HT1080 (cell line): ENCODE data around the gene REC114. TPM values are rescaled to one million over a fixed set of nuclear protein-coding genes. Genes with fewer than 3 reads are reported as not detected.
A peak's percentile ranks its signal among the peaks of the same experiment; 100 is the strongest.
"Not testable (repeated sequence)": the region's sequence is repeated elsewhere in the genome, so short reads cannot be mapped to it uniquely, and the experiment has no call there.

Source experiments
- DNase-seq: peaks from one replicate; pipeline ENCODE4 v3.0.0-alpha.2; 2015; ENCODE audit warnings: low read depth
- total RNA-seq: library from RNA; depleted of rRNA; stranded (reverse); fragments of >200 nt; shearing (Covaris generic); gene quantifications from 2 replicates; pipeline ENCODE4 v1.2.3, GENCODE V29; 2014

REC114 gene
- total RNA-seq, 1 experiment from 2014 or later = not detected

GRCh38 chr15:73455876-73456275 is 12.9 kb downstream of the REC114 start:
- no peak for DNase-seq

- DNase-seq = no peak
These were observed 14.4 kb downstream of the REC114 start for GRCh38 chr15:73457334-73457733.

GRCh38 chr15:73460662-73461061 is 17.7 kb downstream of the REC114 start:
- no peak for DNase-seq

DNA sequence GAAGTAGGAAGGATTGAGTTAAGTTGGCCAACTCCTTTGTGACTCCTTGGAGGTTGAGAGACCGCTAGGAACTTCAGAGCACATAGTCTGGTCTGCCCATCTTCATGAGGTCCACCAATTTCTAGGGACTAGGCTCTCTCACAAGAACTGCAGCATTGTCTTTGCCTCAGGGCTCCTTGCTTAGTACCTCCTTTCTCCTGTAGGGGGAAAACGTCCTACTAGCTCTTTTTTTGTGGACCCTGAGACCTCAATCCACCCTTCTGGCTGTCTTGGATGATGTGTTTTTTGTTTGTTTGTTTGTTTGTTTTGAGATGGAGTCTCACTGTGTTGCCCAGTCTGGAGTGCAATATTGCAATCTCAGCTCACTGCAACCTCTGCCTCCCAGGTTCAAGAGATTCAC is 21.6 kb downstream of the REC114 start:
- DNase-seq = no peak

DNA sequence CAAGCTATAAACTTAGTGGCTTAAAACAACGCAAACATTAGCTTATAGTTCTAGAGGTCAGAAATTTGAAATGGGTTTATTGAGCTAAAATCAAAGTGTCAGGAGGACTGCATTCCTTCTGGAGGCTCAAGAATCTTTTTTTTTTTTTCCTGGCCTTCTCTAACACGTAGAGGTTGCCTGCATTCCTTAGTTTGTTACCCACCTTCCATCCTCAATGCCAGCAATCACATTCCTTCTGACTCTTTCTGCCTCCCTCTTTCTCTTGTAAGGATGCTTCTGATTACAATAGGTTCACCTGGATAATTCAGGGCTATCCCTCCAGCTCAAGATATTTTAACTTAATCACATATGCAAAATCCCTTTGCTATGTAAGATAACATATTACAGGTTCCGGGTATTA is 24.8 kb downstream of the REC114 start:
- no peak for DNase-seq

DNA sequence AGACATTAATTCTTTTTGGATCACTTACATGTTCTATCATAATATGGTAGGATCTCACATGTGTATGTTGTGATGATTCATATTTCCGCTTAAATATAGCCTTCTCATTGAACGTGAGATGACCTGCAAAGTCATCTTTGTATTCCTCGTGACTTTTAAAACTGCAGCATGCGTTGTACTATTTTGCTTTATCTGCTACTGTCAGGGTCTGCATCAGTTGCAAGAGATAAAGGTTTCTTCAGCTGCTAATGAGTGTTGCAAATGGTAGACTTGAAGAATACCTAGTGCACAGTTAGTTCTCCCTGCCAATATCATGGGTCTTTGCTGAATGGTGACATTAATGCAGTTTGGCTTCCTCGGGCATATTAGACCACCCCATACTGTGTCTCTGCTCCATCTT is 31.8 kb downstream of the REC114 start:
- peak; percentile 1 for DNase-seq

GRCh38 chr15:73476704-73477216 is 33.8 kb downstream of the REC114 start:
- no peak for DNase-seq

- no peak for DNase-seq
These were observed 37.1 kb downstream of the REC114 start for GRCh38 chr15:73480050-73480449.

GRCh38 chr15:73482166-73482565 is 39.2 kb downstream of the REC114 start:
- DNase-seq = no peak

GRCh38 chr15:73483053-73483452 is 40.1 kb downstream of the REC114 start:
- DNase-seq = no peak

GRCh38 chr15:73485372-73485771 is 42.4 kb downstream of the REC114 start:
- DNase-seq = no peak

DNA sequence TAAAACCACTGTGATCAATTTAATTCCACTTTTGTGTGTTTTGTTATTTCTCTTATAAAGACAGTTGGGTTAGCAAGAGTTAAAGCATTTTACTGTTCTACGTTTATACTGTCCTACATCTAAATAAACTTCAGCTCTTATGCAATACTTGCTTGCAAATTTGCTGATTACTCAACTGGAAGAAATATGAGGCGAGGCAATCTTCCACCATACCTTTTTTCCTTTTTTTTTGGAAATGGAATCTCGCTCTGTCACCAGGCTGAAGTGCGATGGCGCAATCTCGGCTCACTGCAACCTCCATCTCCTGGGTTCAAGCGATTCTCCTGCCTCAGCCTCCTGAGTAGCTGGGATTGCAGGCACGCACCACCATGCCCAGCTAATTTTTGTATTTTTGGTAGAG is 42.9 kb downstream of the REC114 start:
- DNase-seq = not testable (repeated sequence)

DNA sequence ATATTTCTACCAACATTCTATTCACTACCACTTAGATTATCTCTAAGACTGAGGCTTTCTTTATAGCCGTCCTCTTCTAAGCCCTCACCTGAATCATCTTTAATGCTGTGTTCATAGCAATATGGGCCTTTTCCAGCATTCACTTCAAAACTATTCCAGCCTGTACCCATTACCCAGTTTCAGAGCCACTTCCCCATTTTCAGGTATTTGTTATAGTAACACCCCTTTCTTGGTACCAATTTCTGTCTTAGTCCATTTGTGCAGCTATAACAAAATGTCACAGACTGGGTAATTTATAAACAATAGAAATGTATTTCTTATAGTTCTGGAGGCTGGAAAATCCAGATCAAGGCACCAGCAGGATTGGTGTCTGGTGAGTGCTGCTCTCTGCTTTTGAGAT is 45.7 kb downstream of the REC114 start:
- no peak for DNase-seq

- DNase-seq = no peak
These were observed 51.0 kb downstream of the REC114 start for GRCh38 chr15:73493922-73494321.

DNA sequence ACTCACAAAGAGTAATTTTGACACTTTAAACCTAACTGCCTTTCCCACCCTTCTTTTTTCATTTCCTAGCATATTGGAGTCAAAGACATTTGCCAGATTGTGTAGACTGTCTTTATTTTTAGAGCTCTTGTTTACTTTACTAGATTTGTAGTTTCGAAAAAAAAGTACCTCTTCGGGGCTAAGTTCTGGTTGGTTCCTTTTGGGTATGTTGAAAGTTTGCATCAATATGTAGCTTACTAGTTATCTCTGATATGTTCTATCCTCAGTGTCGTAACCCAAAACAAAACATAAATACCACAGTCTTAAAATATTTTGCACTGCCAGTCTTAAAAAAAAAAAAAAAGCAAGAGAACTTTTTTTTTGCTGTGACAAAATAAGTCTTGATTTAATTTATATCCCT is 52.2 kb downstream of the REC114 start:
- no peak for DNase-seq

GRCh38 chr15:73500696-73501095 is 57.7 kb downstream of the REC114 start:
- DNase-seq = no peak

DNA sequence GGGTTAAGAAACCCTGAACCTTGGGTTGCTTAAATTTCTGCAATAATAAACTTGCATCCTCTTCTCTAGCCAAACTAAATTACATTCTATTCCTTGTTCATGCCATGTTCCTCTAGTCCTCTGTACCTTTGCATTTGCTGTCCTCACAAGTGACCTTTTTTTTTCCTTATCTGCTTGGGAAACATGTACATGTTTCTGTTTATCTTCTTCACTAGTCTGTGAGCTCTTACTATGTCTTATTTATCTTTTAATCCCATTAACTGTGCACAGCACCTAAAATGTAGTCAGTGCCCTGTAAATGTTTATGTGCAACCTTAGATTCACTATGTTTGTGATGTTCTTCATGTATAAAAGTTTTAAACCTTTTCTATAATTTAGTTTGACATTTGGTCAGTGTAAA is 61.9 kb downstream of the REC114 start:
- no peak for DNase-seq

GRCh38 chr15:73515527-73515926 is 72.6 kb downstream of the REC114 start:
- DNase-seq = no peak

DNA sequence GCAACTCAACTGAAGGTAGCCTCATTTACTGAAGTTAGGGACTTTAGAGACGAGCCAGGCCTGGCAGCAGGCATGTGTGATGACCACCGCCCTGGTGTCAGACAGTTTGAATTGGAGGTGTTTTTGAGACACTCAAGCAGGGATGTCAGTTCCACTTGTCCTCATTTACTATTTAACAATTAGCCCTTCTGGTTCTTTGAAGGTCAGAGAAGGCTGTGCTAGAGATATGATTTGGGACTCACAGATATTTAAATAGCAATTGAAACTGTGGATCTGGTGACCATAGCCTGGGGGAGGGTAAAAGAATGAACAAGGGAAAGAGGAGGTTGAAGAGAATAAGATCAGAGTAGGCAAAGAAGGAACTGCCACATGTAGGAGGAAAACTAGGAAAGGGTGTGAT is 74.6 kb downstream of the REC114 start:
- no peak for DNase-seq

DNA sequence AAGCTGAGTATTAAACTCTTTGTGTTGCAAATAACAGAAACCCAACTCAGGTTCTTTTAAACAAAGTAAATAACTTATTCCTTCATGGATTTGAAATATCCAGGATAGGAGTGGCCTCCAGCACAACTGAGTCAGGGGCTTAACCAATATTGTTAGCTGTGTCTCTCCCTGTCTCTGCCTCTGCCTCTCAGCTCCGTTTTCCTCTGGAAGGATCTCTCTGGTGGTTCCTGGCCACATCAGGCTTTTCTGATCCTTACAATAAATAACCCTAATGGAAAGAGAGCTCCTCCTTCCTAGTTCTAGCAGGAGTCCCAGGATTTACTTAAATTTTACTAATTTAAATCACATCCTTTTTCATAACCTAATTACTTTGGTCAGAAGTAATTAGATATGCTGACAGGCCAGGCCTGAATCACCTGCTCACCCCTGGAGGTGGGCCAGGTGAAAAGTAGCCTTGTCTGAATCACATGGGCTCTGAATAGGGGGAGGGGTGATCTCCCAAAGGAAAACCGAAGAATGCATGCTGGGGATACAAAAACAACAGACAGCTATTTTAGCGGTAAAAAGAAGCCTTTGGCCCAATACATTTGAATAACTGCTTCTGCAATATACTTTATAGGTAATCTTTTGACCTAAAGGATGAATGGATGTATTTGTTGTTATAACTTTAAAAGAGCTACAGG is 75.4 kb downstream of the REC114 start:
- DNase-seq = no peak

GRCh38 chr15:73518876-73519733 is 76.1 kb downstream of the REC114 start:
- no peak for DNase-seq

- no peak for DNase-seq
These were observed 79.0 kb downstream of the REC114 start for GRCh38 chr15:73522011-73522410.

- DNase-seq = no peak
These were observed 82.0 kb downstream of the REC114 start for GRCh38 chr15:73524919-73525318.
